K562 (cell line): ENCODE measurements around the gene NUDT1. TPM values are rescaled to one million over a fixed set of nuclear protein-coding genes. Genes with fewer than 3 reads are reported as not detected.

Source experiments
- ATAC-seq: fragments of 200-7000 bp; cut with Tn5 transposase; 3 replicates; pipeline ENCODE4 v1.9.1; 2020; ENCODE audit warnings: moderate library complexity
- BruUV-seq: library from RNA; stranded (reverse); fragments of 400-500 nt; replicated peaks from 2 replicates; lab custom pipeline; 2021; lab: Mats Ljungman, UMichigan
- CTCF ChIA-PET: fragments of 300-600 bp; formaldehyde crosslinking; extraction: SDS; loops from one replicate; lab custom pipeline; 2021; ENCODE audit warnings: low intra/inter-chr PET ratio; lab: Yijun Ruan, JAX
- POLR2A ChIA-PET: fragments of 300-600, 350-650 bp; sonication (Branson Sonifier 250); formaldehyde crosslinking; extraction: SDS; loops from one replicate; lab custom pipeline; 2021; ENCODE audit warnings: antibody characterized with exemption, inconsistent platforms; lab: Yijun Ruan, JAX
- DNase-seq, 4 experiments: peaks; one replicate each; pipeline versions ENCODE4 v3.0.0 to v3.0.0-alpha.2; 2011 to 2018; ENCODE audit warnings: low spot score in 3 of 4, mixed read lengths in 3 of 4; ENCODE audit errors: extremely low read depth in 1 of 4
- FAIRE-seq: peaks from 2 replicates; lab custom pipeline; 2011; peaks lifted over from hg19 to GRCh38; lab: Jason Lieb, UNC
- H2AFZ ChIP-seq: 2 replicates; pipeline ENCODE4 v1.6.0; 2011; ENCODE audit warnings: low read depth, low read length, control low read depth, inconsistent platforms
- H3K27ac ChIP-seq: fragments of 200-600 bp; 3 replicates; pipeline ENCODE4 v1.8.0; 2011; ENCODE audit warnings: low read depth, mild to moderate bottlenecking, control low read depth, inconsistent platforms, low read length, moderate library complexity, mixed read lengths; ENCODE audit errors: extremely low read depth
- H3K27me3 ChIP-seq, 2 experiments: fragments of 300-600 bp in 1 of 2; 2 replicates in 1 of 2; 3 replicates in 1 of 2; pipeline versions ENCODE4 v1.6.0 to v1.8.0; 2011; ENCODE audit warnings: inconsistent platforms in 2 of 2, low read length in 2 of 2, mild to moderate bottlenecking in 1 of 2, mixed read lengths in 1 of 2, moderate library complexity in 1 of 2; ENCODE audit not compliant: control insufficient read depth in 2 of 2, insufficient read depth in 2 of 2
- H3K36me3 ChIP-seq: fragments of 300-600 bp; 3 replicates; pipeline ENCODE4 v1.8.0; 2011; ENCODE audit warnings: mild to moderate bottlenecking, low read length, inconsistent platforms; ENCODE audit not compliant: control insufficient read depth, insufficient read depth
- H3K4me1 ChIP-seq, 2 experiments: fragments of 200-600 bp in 1 of 2; replicated peaks in 1 of 2; 2 replicates in 1 of 2; 3 replicates in 1 of 2; pipeline versions ENCODE4 v1.5.1 to v1.8.0; 2011; ENCODE audit warnings: inconsistent platforms in 2 of 2, low read length in 2 of 2, mild to moderate bottlenecking in 1 of 2, mixed read lengths in 1 of 2, moderate library complexity in 1 of 2; ENCODE audit not compliant: control insufficient read depth in 2 of 2, insufficient read depth in 2 of 2
- H3K4me2 ChIP-seq: 2 replicates; pipeline ENCODE4 v1.6.1; 2011; ENCODE audit warnings: low read length, control low read depth, inconsistent platforms, mixed read lengths; ENCODE audit not compliant: insufficient read depth
- H3K4me3 ChIP-seq: fragments of 200-600 bp; sonication (generic), shearing (Covaris generic); 2 replicates; pipeline ENCODE4 v1.5.1; 2016; ENCODE audit warnings: control low read depth, inconsistent platforms
- H3K79me2 ChIP-seq: fragments of 200-600 bp; 3 replicates; pipeline ENCODE4 v1.8.0; 2011; ENCODE audit warnings: low read length, inconsistent platforms; ENCODE audit not compliant: control insufficient read depth, insufficient read depth
- H3K9ac ChIP-seq, 2 experiments: 2 replicates each; pipeline versions ENCODE4 v1.6.0 to v1.6.1; 2011; ENCODE audit warnings: low read depth in 2 of 2, low read length in 2 of 2, control low read depth in 1 of 2, inconsistent platforms in 1 of 2, mild to moderate bottlenecking in 1 of 2, mixed read lengths in 1 of 2; ENCODE audit not compliant: insufficient read depth in 1 of 2
- H3K9me1 ChIP-seq: one replicate; pipeline ENCODE4 v1.6.0; 2011; ENCODE audit warnings: inconsistent platforms, mild to moderate bottlenecking, low read length, moderate library complexity; ENCODE audit not compliant: control insufficient read depth, insufficient read depth
- H3K9me3 ChIP-seq: replicated peaks from 2 replicates; pipeline ENCODE4 v1.5.1; 2011; ENCODE audit warnings: low read depth, low read length, inconsistent platforms; ENCODE audit not compliant: control insufficient read depth, insufficient read depth
- H4K20me1 ChIP-seq: replicated peaks from 2 replicates; pipeline ENCODE4 v1.6.1; 2011; ENCODE audit warnings: low read length, inconsistent platforms, mixed read lengths; ENCODE audit not compliant: control insufficient read depth, insufficient read depth
- C11orf30 ChIP-seq: fragments of 450-650 bp; IDR thresholded peaks from 2 replicates; pipeline ENCODE4 v1.6.1; 2016; ENCODE audit warnings: low read depth, mild to moderate bottlenecking
- CHD4 ChIP-seq: fragments of 200-600 bp; sonication (generic); IDR thresholded peaks from 3 replicates; pipeline ENCODE4 v1.6.1; 2012; ENCODE audit warnings: low read depth, mild to moderate bottlenecking, mixed read lengths, low read length, inconsistent platforms; ENCODE audit not compliant: insufficient read depth, insufficient replicate concordance, poor library complexity, severe bottlenecking
- DACH1 ChIP-seq: fragments of 450-650 bp; IDR thresholded peaks from 2 replicates; pipeline ENCODE4 v1.6.1; 2018; ENCODE audit not compliant: partially characterized antibody
- MIER1 ChIP-seq: fragments of 450-650 bp; IDR thresholded peaks from 2 replicates; pipeline ENCODE4 v1.6.1; 2016; ENCODE audit warnings: antibody characterized with exemption, mild to moderate bottlenecking, low read depth
- NCOA4 ChIP-seq: fragments of 450-650 bp; IDR thresholded peaks from 2 replicates; pipeline ENCODE4 v1.6.1; 2018; ENCODE audit warnings: mild to moderate bottlenecking; ENCODE audit not compliant: partially characterized antibody
- NFXL1 ChIP-seq: fragments of 450-650 bp; formaldehyde crosslinking; IDR thresholded peaks from 2 replicates; pipeline ENCODE4 v1.4.0; 2021; ENCODE audit warnings: mild to moderate bottlenecking
- POLR3G ChIP-seq: IDR thresholded peaks from 2 replicates; pipeline ENCODE4 v1.6.1; 2011; ENCODE audit not compliant: insufficient read length, insufficient replicate concordance; ENCODE audit errors: extremely low read depth
- TCF3 ChIP-seq: sonication (generic); formaldehyde crosslinking; IDR thresholded peaks from 2 replicates; pipeline ENCODE4 v1.4.0; 2020; ENCODE audit warnings: mild to moderate bottlenecking, missing genetic modification reagents
- UBTF ChIP-seq, 2 experiments: IDR thresholded peaks; 2 replicates each; pipeline ENCODE4 v1.6.1; 2012; ENCODE audit warnings: improper control_type of control experiment in 2 of 2, low read depth in 2 of 2, low read length in 2 of 2, borderline replicate concordance in 1 of 2
- ZBTB7A ChIP-seq: IDR thresholded peaks from 2 replicates; pipeline ENCODE4 v1.6.1; 2011; ENCODE audit warnings: low read depth, mild to moderate bottlenecking, low read length, moderate library complexity, borderline replicate concordance; ENCODE audit not compliant: control insufficient read depth
- ZKSCAN3 ChIP-seq: fragments of 250-450 bp; sonication (Bioruptor Pico); IDR thresholded peaks from 2 replicates; pipeline ENCODE4 v1.4.0; 2020
- WGBS: fragments of 100-300 bp; shearing (Covaris generic); methylation state at CpG from one replicate; pipeline ENCODE4 v1.1.6; 2016; ENCODE audit warnings: low coverage, mixed read lengths; ENCODE audit not compliant: insufficient coverage; ENCODE audit errors: missing lambda C conversion rate; 5-methylcytosine and 5-hydroxymethylcytosine counted together
- in situ Hi-C: fragments of 300-500 bp; cut with MboI; formaldehyde crosslinking; loops from 4 replicates; pipeline ENCODE4 v1.15.0; 2018; ENCODE audit warnings: inconsistent platforms, mixed read lengths
- intact Hi-C: fragments of 100-400 bp; cut with micrococcal nuclease; formaldehyde crosslinking; loops from 2 replicates; pipeline ENCODE4 v1.14.2; 2022
- polyA plus RNA-seq, 8 experiments: library from polyadenylated mRNA; depleted of rRNA in 4 of 8; stranded (reverse) in 5 of 8; unstranded in 3 of 8; fragments of >200 nt; fragmentation: Nextera tagmentation in 2 of 8; fragmentation: Illumina TruSeq in 1 of 8; extraction: Ambion mirVana in 2 of 8; extraction: Trizol in 1 of 8; gene quantifications; 2 replicates each; pipeline versions ENCODE4 v1.2.1 to v1.2.3, GENCODE V29; 2011 to 2014; ENCODE audit warnings: inconsistent platforms in 1 of 8, missing spikeins in 1 of 8
- total RNA-seq, 7 experiments: library from RNA; depleted of rRNA in 6 of 7; stranded (reverse); fragments of >200 nt in 6 of 7; fragmentation: Illumina TruSeq in 2 of 7; extraction: Trizol in 2 of 7; gene quantifications; 2 replicates each; pipeline versions ENCODE4 v1.2.1 to v1.2.3, GENCODE V29; 2011 to 2021; ENCODE audit warnings: low replicate concordance in 1 of 7

The NUDT1 gene
- total and polyA plus RNA-seq, 9 of the 15 experiments (the other 6 are each of a cell fraction or from before 2014, with no cell fraction given): 5.3 to 73.3 (median 29.6) TPM

GRCh38 chr7:2271273-2272026 is 29.4 kb downstream of the NUDT1 start:
- FAIRE-seq: no peak
- no peak for TF ChIP-seq NCOA4
- TF ChIP-seq DACH1: no peak
- TF ChIP-seq TCF3 (CRISPR knock-in tag): no peak
- TF ChIP-seq NFXL1 (CRISPR knock-in tag): no peak
- no peak for TF ChIP-seq CHD4
- TF ChIP-seq UBTF (IDR thresholded peaks at IDR 0.05; ENCODE audit: borderline replicate concordance in 1 of 2, low read depth in 2 of 2, low read length in 2 of 2): no peak
- no peak for TF ChIP-seq MIER1
- no peak for TF ChIP-seq ZKSCAN3 (CRISPR knock-in tag)
- no peak for TF ChIP-seq POLR3G
- TF ChIP-seq ZBTB7A: no peak
- TF ChIP-seq C11orf30: no peak
- no peak overlapping the region for H2AFZ ChIP-seq
- no peaks in the 10 kb centered on the region for H3K9me3 ChIP-seq
- H3K79me2 ChIP-seq: no peaks in the 10 kb centered on the region
- ChIA-PET CTCF (no interaction called here), POLR2A (no interaction called here)
- no TSS peak for BruUV-seq
- intact Hi-C loops (no loop called here), in situ Hi-C loops (no loop called here)
- ATAC-seq: no peak
- no peak for DNase-seq
- H3K27ac ChIP-seq: no peak overlapping the region
- H3K9ac ChIP-seq: no peak overlapping the region
- no peaks in the 10 kb centered on the region for H3K27me3 ChIP-seq
- no peak overlapping the region for H3K4me3 ChIP-seq
- H3K4me2 ChIP-seq: no peak overlapping the region
- 84% methylated on average over 20 of the region's 27 CpGs for WGBS
- no peaks in the 10 kb centered on the region for H3K9me1 ChIP-seq
- H3K4me1 ChIP-seq: peaks cover 0 to 17% of the 10 kb centered on the region in 2 experiments; a peak in 2 of 5 replicates
- no peaks in the 10 kb centered on the region; the same call in 1 of the 2 replicates for H4K20me1 ChIP-seq
- H3K36me3 ChIP-seq: peaks cover 38% of the 10 kb centered on the region; the same call in 2 of the 3 replicates
